Hepatocyte (in vitro differentiated cells): ENCODE results near the gene NTSR2.

Experiments
- CTCF ChIP-seq: fragments of 200-600 bp; sonication (generic); IDR thresholded peaks from 2 replicates; pipeline ENCODE4 v1.5.1; 2016; ENCODE audit warnings: antibody characterized with exemption, mild to moderate bottlenecking; ENCODE audit not compliant: poor library complexity
- EZH2 ChIP-seq: fragments of 200-600 bp; sonication (generic); IDR thresholded peaks from 2 replicates; pipeline ENCODE4 v1.6.1; 2016; ENCODE audit warnings: antibody characterized with exemption, mild to moderate bottlenecking, borderline replicate concordance
- EZH2phosphoT487 ChIP-seq: fragments of 200-600 bp; sonication (generic); IDR thresholded peaks from one replicate; pipeline ENCODE4 v1.6.1; 2018; ENCODE audit warnings: antibody characterized with exemption, mild to moderate bottlenecking, low read depth, moderate library complexity; ENCODE audit not compliant: unreplicated experiment, severe bottlenecking

- TF ChIP-seq EZH2phosphoT487 (no peak), CTCF (no peak), EZH2 (no peak)
Measured at GRCh38 chr2:11639503-11639902, 30.5 kb downstream of the NTSR2 start.
